ENCODE measurements around the gene PEX14.

The PEX14 gene

DNA sequence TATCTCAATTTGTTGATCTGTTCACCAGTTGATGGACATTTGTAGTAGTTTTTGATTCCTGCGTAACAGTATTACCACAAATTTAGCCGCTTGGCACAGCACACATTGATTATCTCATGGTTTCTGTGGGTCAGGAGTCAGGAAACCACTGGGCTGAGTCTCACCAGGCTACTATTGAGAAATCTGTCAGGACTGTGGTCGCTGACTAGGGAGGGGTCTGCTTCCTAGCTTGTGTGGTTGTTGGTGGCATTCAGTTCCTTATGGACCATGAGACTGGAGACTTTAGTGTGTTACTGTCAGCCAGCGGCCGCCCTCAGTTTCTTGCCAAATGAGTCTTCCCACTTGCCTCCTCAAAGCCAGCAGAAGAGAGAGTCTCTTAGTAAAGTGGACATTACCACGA lies 9.8 kb downstream of the PEX14 start:
- no peak for DNase-seq (ENCODE audit: low read depth)
- TF ChIP-seq, protein P1, sequence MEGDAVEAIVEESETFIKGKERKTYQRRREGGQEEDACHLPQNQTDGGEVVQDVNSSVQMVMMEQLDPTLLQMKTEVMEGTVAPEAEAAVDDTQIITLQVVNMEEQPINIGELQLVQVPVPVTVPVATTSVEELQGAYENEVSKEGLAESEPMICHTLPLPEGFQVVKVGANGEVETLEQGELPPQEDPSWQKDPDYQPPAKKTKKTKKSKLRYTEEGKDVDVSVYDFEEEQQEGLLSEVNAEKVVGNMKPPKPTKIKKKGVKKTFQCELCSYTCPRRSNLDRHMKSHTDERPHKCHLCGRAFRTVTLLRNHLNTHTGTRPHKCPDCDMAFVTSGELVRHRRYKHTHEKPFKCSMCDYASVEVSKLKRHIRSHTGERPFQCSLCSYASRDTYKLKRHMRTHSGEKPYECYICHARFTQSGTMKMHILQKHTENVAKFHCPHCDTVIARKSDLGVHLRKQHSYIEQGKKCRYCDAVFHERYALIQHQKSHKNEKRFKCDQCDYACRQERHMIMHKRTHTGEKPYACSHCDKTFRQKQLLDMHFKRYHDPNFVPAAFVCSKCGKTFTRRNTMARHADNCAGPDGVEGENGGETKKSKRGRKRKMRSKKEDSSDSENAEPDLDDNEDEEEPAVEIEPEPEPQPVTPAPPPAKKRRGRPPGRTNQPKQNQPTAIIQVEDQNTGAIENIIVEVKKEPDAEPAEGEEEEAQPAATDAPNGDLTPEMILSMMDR (IDR thresholded peaks at IDR 0.05; ENCODE audit: insufficient read depth, low read depth, low read length, missing control alignments), result no peak
- H3K4me3 ChIP-seq (ENCODE audit: low read length), result no peak overlapping the region

GRCh38 chr1:10489291-10490055 lies 14.7 kb downstream of the PEX14 start:
- DNase-seq (ENCODE audit: low read depth), result no peak
- no peak overlapping the region for H3K4me3 ChIP-seq (ENCODE audit: low read length)
- TF ChIP-seq, protein P1 (IDR thresholded peaks at IDR 0.05; ENCODE audit: insufficient read depth, low read depth, low read length, missing control alignments), result no peak

DNA sequence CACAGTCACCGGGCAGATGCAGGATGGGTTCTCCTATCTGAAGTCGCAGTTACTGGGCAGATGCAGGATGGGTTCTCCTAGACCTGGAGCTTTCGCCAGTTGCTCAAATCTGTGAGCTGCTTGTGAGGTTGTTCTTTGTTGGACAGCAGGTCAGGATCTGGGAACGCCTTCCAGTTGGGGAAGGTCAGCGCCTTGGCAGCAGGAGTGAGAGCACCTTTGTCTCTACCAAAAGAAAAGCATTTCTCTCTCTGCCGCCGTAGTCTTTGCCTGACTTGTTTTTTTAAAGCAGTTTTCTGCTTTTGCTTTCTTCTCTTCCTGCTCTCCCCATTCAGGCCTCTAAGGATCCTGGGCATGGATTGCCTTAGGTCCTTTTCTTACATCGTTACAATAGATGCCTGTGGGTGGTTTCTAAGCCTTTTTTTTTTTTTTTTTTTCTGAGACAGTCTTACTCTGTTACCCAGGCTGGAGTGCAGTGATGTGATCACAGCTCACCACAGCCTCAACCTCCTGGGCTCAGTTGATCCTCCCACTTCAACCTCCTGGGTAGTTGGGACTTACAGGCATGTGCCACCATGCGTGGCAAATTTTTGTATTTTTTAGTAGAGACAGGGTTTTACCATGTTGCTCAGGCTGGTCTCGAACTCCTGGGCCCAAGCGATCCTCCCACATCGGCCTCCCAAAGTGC lies 15.7 kb downstream of the PEX14 start:
- no peak for DNase-seq (ENCODE audit: low read depth)
- TF ChIP-seq, protein P1 (IDR thresholded peaks at IDR 0.05; ENCODE audit: insufficient read depth, low read depth, low read length, missing control alignments), result no peak
- no peak overlapping the region for H3K4me3 ChIP-seq (ENCODE audit: low read length)

- no peak for DNase-seq (ENCODE audit: low read depth)
- H3K4me3 ChIP-seq (ENCODE audit: low read length), result no peak overlapping the region
- TF ChIP-seq, protein P1 (IDR thresholded peaks at IDR 0.05; ENCODE audit: insufficient read depth, low read depth, low read length, missing control alignments), result no peak
Observed at GRCh38 chr1:10494418-10494753, 19.6 kb downstream of the PEX14 start.

DNA sequence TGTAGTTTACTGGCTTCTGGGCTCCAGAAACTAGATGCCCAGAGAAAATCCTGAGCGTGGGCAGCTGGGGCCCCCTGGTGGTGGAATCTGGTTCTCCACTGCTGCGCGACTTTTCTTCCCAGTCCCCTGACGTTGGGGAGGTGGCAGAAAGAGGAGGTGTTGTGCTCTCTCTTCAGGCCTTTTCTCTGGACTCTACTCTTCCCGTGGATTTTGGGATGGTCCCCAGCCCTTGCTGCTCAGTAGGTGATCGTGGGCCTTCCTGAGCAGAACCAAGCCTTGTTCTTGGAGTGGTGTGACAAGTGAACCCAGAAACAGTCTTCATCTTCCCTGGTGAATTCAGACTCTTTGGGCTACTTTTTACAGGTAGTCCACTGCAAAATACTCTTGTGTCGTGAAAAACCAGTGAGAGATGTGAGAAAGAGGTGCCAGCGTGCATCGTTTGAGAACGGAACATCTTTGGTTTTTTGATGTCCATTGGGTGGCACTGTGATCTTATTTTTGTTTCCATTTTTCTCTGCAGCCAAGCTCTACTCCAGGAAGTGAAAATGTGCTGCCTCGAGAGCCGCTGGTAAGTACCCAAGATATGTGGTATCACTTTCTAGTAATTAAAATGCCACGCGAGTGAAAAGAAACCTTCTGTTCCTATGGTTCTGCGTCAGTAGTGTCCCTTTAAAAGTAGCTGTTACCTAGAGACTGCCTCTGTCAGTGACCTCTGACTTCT lies 20.2 kb downstream of the PEX14 start:
- H3K4me3 ChIP-seq (ENCODE audit: low read length), result peak overlapping the region; percentile 35
- peak; percentile 82 for DNase-seq (ENCODE audit: low read depth)
- TF ChIP-seq, protein P1 (IDR thresholded peaks at IDR 0.05; ENCODE audit: insufficient read depth, low read depth, low read length, missing control alignments), result peak; percentile 87

- peak overlapping the region; percentile 35 for H3K4me3 ChIP-seq (ENCODE audit: low read length)
Observed at GRCh38 chr1:10495475-10495817, 20.7 kb downstream of the PEX14 start.

More at GRCh38 chr1:10495475-10495817, 20.7 kb downstream of the PEX14 start:
- DNase-seq (ENCODE audit: low read depth), result no peak
- TF ChIP-seq, protein P1 (IDR thresholded peaks at IDR 0.05; ENCODE audit: insufficient read depth, low read depth, low read length, missing control alignments), result no peak
